Muscle layer of duodenum (tissue), 2 donors: ENCODE results near the gene EMC6.

ENCODE experiments used
- H3K27ac ChIP-seq: one replicate; pipeline ENCODE4 v1.7.0; 2013; ENCODE audit warnings: mild to moderate bottlenecking, low read length
- H3K27me3 ChIP-seq: one replicate; pipeline ENCODE4 v1.7.0; 2013; ENCODE audit warnings: low read depth, mild to moderate bottlenecking, control low read depth, low read length
- H3K36me3 ChIP-seq, 2 donors: one replicate each; pipeline ENCODE4 v1.7.0; 2013; ENCODE audit warnings: low read length in 2 of 2, control low read depth in 1 of 2, mild to moderate bottlenecking in 1 of 2; ENCODE audit not compliant: insufficient read depth in 2 of 2, control insufficient read depth in 1 of 2
- H3K4me1 ChIP-seq, 2 donors: one replicate each; pipeline ENCODE4 v1.7.0; 2013; ENCODE audit warnings: low read length in 2 of 2, mild to moderate bottlenecking in 2 of 2, control low read depth in 1 of 2, moderate library complexity in 1 of 2; ENCODE audit not compliant: insufficient read depth in 2 of 2, control insufficient read depth in 1 of 2
- H3K4me3 ChIP-seq, 2 donors: one replicate each; pipeline ENCODE4 v1.7.0; 2013; ENCODE audit warnings: low read length in 2 of 2, low read depth in 1 of 2, mild to moderate bottlenecking in 1 of 2
- H3K9me3 ChIP-seq, 2 donors: one replicate each; pipeline ENCODE4 v1.7.0; 2013; ENCODE audit warnings: low read length in 2 of 2, control low read depth in 1 of 2, mild to moderate bottlenecking in 1 of 2; ENCODE audit not compliant: control insufficient read depth in 1 of 2
- donor health status: healthy.

Gene EMC6

GRCh38 chr17:3667366-3668278 lies 990 bp upstream of the EMC6 start:
- H3K9me3 ChIP-seq, result no peaks in the 10 kb centered on the region
- peaks cover 5 to 30% of the 10 kb centered on the region in 2 donors for H3K4me1 ChIP-seq
- H3K27me3 ChIP-seq, result no peaks in the 10 kb centered on the region
- H3K36me3 ChIP-seq, result peaks cover 11 to 24% of the 10 kb centered on the region in 2 donors
- H3K27ac ChIP-seq, result peak overlapping the region; percentile 86
- H3K4me3 ChIP-seq, result peak overlapping the region; percentile 76 to 94

DNA sequence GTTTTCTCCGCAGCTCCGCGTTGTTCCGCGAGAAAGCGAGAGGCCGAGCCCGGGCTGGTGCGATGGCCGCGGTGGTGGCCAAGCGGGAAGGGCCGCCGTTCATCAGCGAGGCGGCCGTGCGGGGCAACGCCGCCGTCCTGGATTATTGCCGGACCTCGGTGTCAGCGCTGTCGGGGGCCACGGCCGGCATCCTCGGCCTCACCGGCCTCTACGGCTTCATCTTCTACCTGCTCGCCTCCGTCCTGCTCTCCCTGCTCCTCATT lies 404 bp downstream of the EMC6 start:
- peaks cover 5 to 30% of the 10 kb centered on the region in 2 donors for H3K4me1 ChIP-seq
- H3K36me3 ChIP-seq, result peaks cover 7 to 13% of the 10 kb centered on the region in 2 donors
- H3K4me3 ChIP-seq, result peak overlapping the region; percentile 74 to 94
- peak overlapping the region; percentile 86 for H3K27ac ChIP-seq
- H3K27me3 ChIP-seq, result no peaks in the 10 kb centered on the region
- no peaks in the 10 kb centered on the region for H3K9me3 ChIP-seq

DNA sequence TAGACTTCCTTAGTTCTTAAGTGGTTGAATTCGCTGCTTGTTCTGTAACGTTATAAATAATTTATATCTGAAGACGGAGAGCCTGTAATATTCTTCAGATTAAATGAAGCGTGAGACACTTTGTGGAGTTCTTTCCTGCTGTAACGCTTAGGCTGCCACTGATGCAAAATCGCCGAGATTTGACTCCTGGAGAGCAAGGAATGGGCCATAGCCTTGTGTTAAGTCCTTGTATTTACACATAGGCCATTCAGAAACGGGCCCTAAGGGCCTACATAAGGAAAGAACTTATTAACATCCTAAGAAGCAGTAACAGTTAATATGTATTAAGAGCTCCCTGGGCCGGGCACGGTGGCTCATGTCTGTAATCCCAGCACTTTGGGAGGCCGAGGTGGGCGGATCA lies 936 bp downstream of the EMC6 start:
- no peaks in the 10 kb centered on the region for H3K9me3 ChIP-seq
- peaks cover 5 to 30% of the 10 kb centered on the region in 2 donors for H3K4me1 ChIP-seq
- peak overlapping the region; percentile 74 to 94 for H3K4me3 ChIP-seq
- H3K27ac ChIP-seq, result peak overlapping the region; percentile 86
- H3K36me3 ChIP-seq, result peaks cover 4 to 7% of the 10 kb centered on the region in 2 donors
- H3K27me3 ChIP-seq, result no peaks in the 10 kb centered on the region

DNA sequence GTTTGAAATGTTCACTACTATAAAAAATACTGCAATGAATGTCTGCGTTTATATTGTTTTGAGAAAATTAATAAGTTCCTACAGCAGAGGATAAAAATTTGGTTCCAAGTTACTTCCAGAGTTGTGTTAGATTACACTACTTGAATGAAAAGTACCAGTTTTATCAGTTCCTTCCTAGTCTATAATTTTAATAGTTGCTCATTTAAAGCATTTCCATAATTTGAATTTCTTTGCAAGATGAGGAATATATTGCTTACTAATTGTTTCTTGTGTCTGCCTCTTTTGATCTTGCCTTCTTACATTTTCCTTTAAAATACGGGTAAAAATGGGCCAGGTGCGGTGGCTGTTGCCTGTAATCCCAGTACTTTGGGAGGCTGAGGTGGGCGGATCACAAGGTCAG lies 4.0 kb downstream of the EMC6 start:
- Histone ChIP-seq H3K36me3 (peaks cover 3 to 4% of the 10 kb centered on the region in 2 donors), H3K27ac (no peak overlapping the region), H3K4me1 (peaks cover 0 to 13% of the 10 kb centered on the region in 2 donors), H3K9me3 (no peaks in the 10 kb centered on the region), H3K27me3 (no peaks in the 10 kb centered on the region), H3K4me3 (no peak overlapping the region)

- H3K4me1 ChIP-seq, result no peaks in the 10 kb centered on the region
- H3K4me3 ChIP-seq, result no peak overlapping the region
- H3K27me3 ChIP-seq, result no peaks in the 10 kb centered on the region
- H3K27ac ChIP-seq, result no peak overlapping the region
- H3K9me3 ChIP-seq, result no peaks in the 10 kb centered on the region
- peaks cover 0 to 4% of the 10 kb centered on the region in 2 donors for H3K36me3 ChIP-seq
Observed at GRCh38 chr17:3675886-3676285, 7.3 kb downstream of the EMC6 start.

DNA sequence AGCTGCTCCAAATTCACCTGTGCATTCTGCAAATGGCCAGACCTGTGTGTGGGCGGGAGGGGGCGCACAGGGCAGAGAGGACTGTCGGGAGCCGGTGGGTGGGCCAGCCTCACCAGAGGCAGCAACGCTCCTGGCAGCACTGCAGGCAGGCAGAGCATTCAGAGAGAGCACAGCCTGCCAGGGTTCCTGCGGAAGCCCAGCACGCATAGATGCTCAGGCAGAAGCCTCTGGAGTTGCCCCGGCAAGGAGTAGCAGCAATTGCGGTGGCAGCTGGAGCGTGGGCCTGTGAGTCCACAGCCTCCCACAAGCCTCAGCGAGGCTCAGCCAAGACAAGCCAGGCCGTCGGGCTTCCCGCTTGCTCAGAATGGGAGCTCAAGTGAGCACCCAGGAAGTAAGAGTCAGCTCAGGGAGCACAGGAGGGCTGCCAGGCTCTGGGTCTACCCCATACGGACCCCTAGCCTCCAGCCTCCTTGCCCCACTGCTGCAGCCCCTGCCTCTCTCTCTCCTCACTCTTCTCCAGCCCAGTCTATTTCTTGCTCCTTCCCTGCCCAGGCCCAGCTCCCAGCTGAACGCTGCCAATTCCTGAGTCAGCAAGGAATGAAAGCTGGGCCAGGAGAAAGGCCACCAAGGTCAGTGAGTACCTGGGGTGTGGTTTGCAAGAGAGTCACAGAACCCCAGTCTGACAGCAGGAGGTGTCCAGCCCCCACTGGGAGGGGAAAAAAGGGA lies 9.6 kb downstream of the EMC6 start:
- H3K36me3 ChIP-seq, result no peaks in the 10 kb centered on the region
- H3K4me1 ChIP-seq, result no peaks in the 10 kb centered on the region
- H3K4me3 ChIP-seq, result no peak overlapping the region
- H3K27me3 ChIP-seq, result no peaks in the 10 kb centered on the region
- H3K27ac ChIP-seq, result no peak overlapping the region
- no peaks in the 10 kb centered on the region for H3K9me3 ChIP-seq

- Histone ChIP-seq H3K9me3 (no peaks in the 10 kb centered on the region), H3K27ac (no peak overlapping the region), H3K36me3 (no peaks in the 10 kb centered on the region), H3K27me3 (no peaks in the 10 kb centered on the region), H3K4me1 (no peaks in the 10 kb centered on the region), H3K4me3 (no peak overlapping the region)
Observed at GRCh38 chr17:3678821-3679530, 10.4 kb downstream of the EMC6 start.

DNA sequence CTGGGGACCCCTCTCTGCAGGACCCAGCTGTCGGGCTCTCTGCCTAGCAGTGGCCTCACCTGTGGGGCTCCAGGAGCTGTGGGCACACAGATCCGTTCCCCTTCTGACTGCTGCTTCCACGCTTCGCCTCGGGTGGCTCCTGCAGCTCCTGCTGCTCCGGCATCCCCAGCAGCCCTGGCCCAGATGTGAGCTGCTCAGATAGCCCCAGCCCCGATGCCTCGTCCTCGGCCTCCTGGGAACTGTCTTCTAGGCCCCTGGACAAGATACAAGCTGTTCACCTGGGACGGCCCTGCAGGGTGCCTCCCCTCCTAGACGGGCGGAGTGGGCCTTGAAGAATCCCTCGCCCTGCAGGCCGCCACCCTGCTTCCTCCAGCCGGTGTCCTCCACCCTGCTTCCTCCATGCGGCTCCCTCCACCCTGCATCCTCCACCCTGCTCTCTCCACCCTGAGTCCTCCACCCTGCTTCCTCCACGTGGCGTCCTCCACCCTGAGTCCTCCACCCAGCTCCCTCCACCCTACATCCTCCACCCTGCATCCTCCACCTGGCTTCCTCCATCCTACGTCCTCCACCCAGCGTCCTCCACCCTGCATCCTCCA lies 11.0 kb downstream of the EMC6 start:
- Histone ChIP-seq H3K4me3 (no peak overlapping the region), H3K27me3 (no peaks in the 10 kb centered on the region), H3K36me3 (no peaks in the 10 kb centered on the region), H3K27ac (no peak overlapping the region), H3K9me3 (no peaks in the 10 kb centered on the region), H3K4me1 (no peaks in the 10 kb centered on the region)

GRCh38 chr17:3681057-3681456 lies 12.4 kb downstream of the EMC6 start:
- Histone ChIP-seq H3K4me1 (no peaks in the 10 kb centered on the region), H3K36me3 (no peaks in the 10 kb centered on the region), H3K27me3 (no peaks in the 10 kb centered on the region), H3K9me3 (no peaks in the 10 kb centered on the region), H3K27ac (no peak overlapping the region), H3K4me3 (no peak overlapping the region)

GRCh38 chr17:3681565-3681964 lies 13.0 kb downstream of the EMC6 start:
- H3K9me3 ChIP-seq, result no peaks in the 10 kb centered on the region
- H3K4me3 ChIP-seq, result no peak overlapping the region
- no peaks in the 10 kb centered on the region for H3K27me3 ChIP-seq
- H3K27ac ChIP-seq, result no peak overlapping the region
- no peaks in the 10 kb centered on the region for H3K4me1 ChIP-seq
- H3K36me3 ChIP-seq, result no peaks in the 10 kb centered on the region

DNA sequence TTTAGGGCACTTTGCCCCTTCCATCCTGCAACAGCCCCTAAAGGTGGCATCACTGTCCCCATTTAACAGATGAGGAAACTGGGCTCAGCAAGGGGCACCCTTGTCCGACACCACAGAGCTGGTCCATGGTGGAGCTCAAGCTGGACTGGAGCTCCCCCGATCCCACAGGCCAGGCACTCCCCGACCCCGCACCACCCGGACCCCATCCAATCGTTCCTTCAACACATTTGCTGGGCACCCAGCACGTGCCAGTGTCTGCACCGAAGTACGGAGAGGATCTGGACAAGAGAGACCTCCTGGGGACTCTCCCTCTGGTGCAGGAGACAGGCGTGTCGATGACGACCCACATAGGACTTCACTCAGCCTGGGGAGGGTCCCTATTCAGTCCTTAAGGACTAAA lies 13.4 kb downstream of the EMC6 start:
- H3K9me3 ChIP-seq, result no peaks in the 10 kb centered on the region
- no peaks in the 10 kb centered on the region for H3K27me3 ChIP-seq
- H3K4me3 ChIP-seq, result no peak overlapping the region

More for the DNA sequence above, 13.4 kb downstream of the EMC6 start:
- no peaks in the 10 kb centered on the region for H3K4me1 ChIP-seq
- no peaks in the 10 kb centered on the region for H3K36me3 ChIP-seq
- no peak overlapping the region for H3K27ac ChIP-seq
